CD14-positive monocyte (primary cell): ENCODE results near the gene STAM2. TPM values are rescaled to one million over a fixed set of nuclear protein-coding genes. Genes with fewer than 3 reads are reported as not detected.

ENCODE experiments used
- DNase-seq, 3 donors: peaks; one replicate each; pipeline ENCODE4 v3.0.0-alpha.2; 2011 to 2022
- H2AFZ ChIP-seq: 2 replicates; pipeline ENCODE4 v1.6.0; 2012; ENCODE audit warnings: mild to moderate bottlenecking, low read depth, low read length, inconsistent platforms; ENCODE audit not compliant: insufficient read depth, poor library complexity, severe bottlenecking
- H3K27ac ChIP-seq, 2 donors: 1 replicate in 1 of 2; 2 replicates in 1 of 2; pipeline ENCODE4 v1.5.1; 2012 to 2013; ENCODE audit warnings: low read length in 2 of 2, control low read depth in 1 of 2, inconsistent platforms in 1 of 2, low read depth in 1 of 2, mild to moderate bottlenecking in 1 of 2
- H3K27me3 ChIP-seq, 2 donors: one replicate each; pipeline versions ENCODE4 v1.6.0 to v1.6.1; 2011 to 2013; ENCODE audit warnings: low read length in 2 of 2; ENCODE audit not compliant: control insufficient read depth in 2 of 2, insufficient read depth in 2 of 2
- H3K36me3 ChIP-seq, 2 donors: replicated peaks in 1 of 2; 1 replicate in 1 of 2; 2 replicates in 1 of 2; pipeline versions ENCODE4 v1.5.1 to v1.6.1; 2012 to 2013; ENCODE audit warnings: low read length in 2 of 2, control low read depth in 1 of 2, inconsistent platforms in 1 of 2, mild to moderate bottlenecking in 1 of 2; ENCODE audit not compliant: insufficient read depth in 2 of 2, control insufficient read depth in 1 of 2
- H3K4me1 ChIP-seq, 2 donors: 1 replicate in 1 of 2; 2 replicates in 1 of 2; pipeline versions ENCODE4 v1.5.1 to v1.6.1; 2012 to 2013; ENCODE audit warnings: low read length in 2 of 2, control low read depth in 1 of 2, inconsistent platforms in 1 of 2, mild to moderate bottlenecking in 1 of 2, moderate library complexity in 1 of 2; ENCODE audit not compliant: insufficient read depth in 2 of 2, control insufficient read depth in 1 of 2
- H3K4me2 ChIP-seq: replicated peaks from 2 replicates; pipeline ENCODE3; 2012; ENCODE audit warnings: low read length, moderate library complexity, mild to moderate bottlenecking; ENCODE audit not compliant: poor library complexity, severe bottlenecking; ENCODE audit errors: extremely low read depth
- H3K4me3 ChIP-seq, 3 experiments: fragments of 200-600 bp in 1 of 3; sonication (generic) in 1 of 3; replicated peaks in 1 of 3; 1 replicate in 2 of 3; 2 replicates in 1 of 3; pipeline ENCODE4 v1.5.1; 2011 to 2013; ENCODE audit warnings: low read length in 3 of 3, mild to moderate bottlenecking in 3 of 3, control low read depth in 2 of 3, low read depth in 2 of 3, inconsistent platforms in 1 of 3, moderate library complexity in 1 of 3
- H3K79me2 ChIP-seq: 2 replicates; pipeline ENCODE4 v1.6.0; 2012; ENCODE audit warnings: mild to moderate bottlenecking, control low read depth, inconsistent platforms, low read length, moderate library complexity; ENCODE audit not compliant: insufficient read depth
- H3K9ac ChIP-seq: 2 replicates; pipeline ENCODE4 v1.6.0; 2017; ENCODE audit warnings: low read length, mild to moderate bottlenecking; ENCODE audit not compliant: insufficient read depth, poor library complexity, severe bottlenecking
- H3K9me3 ChIP-seq, 2 donors: replicated peaks in 1 of 2; 1 replicate in 1 of 2; 2 replicates in 1 of 2; pipeline versions ENCODE4 v1.5.1 to v1.6.1; 2012 to 2013; ENCODE audit warnings: low read length in 2 of 2, control low read depth in 1 of 2; ENCODE audit not compliant: control insufficient read depth in 1 of 2, insufficient read depth in 1 of 2
- H4K20me1 ChIP-seq: 2 replicates; pipeline ENCODE4 v1.6.0; 2012; ENCODE audit warnings: mild to moderate bottlenecking, low read length, control low read depth, moderate library complexity; ENCODE audit not compliant: insufficient read depth
- H3K27ac Mint-ChIP-seq, 7 donors: one replicate each; pipeline ENCODE4 v1.8.0; 2020; ENCODE audit warnings: mild to moderate bottlenecking in 7 of 7, mixed read lengths in 7 of 7, moderate library complexity in 6 of 7, inconsistent platforms in 2 of 7
- H3K27me3 Mint-ChIP-seq, 3 donors: one replicate each; pipeline ENCODE4 v1.8.0; 2021 to 2022; ENCODE audit warnings: low read depth in 3 of 3, mild to moderate bottlenecking in 3 of 3, mixed read lengths in 3 of 3, moderate library complexity in 3 of 3, inconsistent platforms in 1 of 3
- H3K36me3 Mint-ChIP-seq, 2 donors: one replicate each; pipeline ENCODE4 v1.8.0; 2020; ENCODE audit warnings: mixed read lengths in 2 of 2, inconsistent platforms in 1 of 2, mild to moderate bottlenecking in 1 of 2
- H3K4me1 Mint-ChIP-seq: one replicate; pipeline ENCODE4 v1.8.0; 2020; ENCODE audit warnings: mild to moderate bottlenecking, mixed read lengths
- H3K4me3 Mint-ChIP-seq, 2 donors: one replicate each; pipeline ENCODE4 v1.8.0; 2020; ENCODE audit warnings: mild to moderate bottlenecking in 2 of 2, mixed read lengths in 2 of 2, moderate library complexity in 1 of 2
- H3K9me3 Mint-ChIP-seq, 7 donors: one replicate each; pipeline ENCODE4 v1.8.0; 2020 to 2022; ENCODE audit warnings: mixed read lengths in 7 of 7, mild to moderate bottlenecking in 6 of 7, moderate library complexity in 6 of 7, inconsistent platforms in 2 of 7
- WGBS: methylation state at CpG from one replicate; pipeline ENCODE4 v1.1.5; 2013; ENCODE audit warnings: missing lambda C conversion rate; ENCODE audit not compliant: insufficient coverage; 5-methylcytosine and 5-hydroxymethylcytosine counted together
- intact Hi-C, 2 donors: fragments of 100-400 bp; cut with micrococcal nuclease; formaldehyde crosslinking; loops; one replicate each; pipeline versions ENCODE4 v1.15.0 to v1.15.1; 2023
- polyA plus RNA-seq, 3 donors: library from polyadenylated mRNA; depleted of rRNA in 1 of 3; unstranded in 2 of 3; stranded (reverse) in 1 of 3; fragments of 300-500 nt in 2 of 3; fragments of >200 nt in 1 of 3; fragmentation: Illumina TruSeq in 2 of 3; gene quantifications; 1 replicate in 2 of 3; 2 replicates in 1 of 3; pipeline ENCODE4 v1.2.3, GENCODE V29; 2012 to 2021
- TF ChIP-seq, protein P1 (sequence below): fragments of 200-600 bp; IDR thresholded peaks from one replicate; pipeline ENCODE4 v1.8.0; 2022; ENCODE audit warnings: antibody characterized with exemption, mild to moderate bottlenecking

Gene STAM2
- polyA plus RNA-seq, 3 donors: 6.9 to 12.6 (median 8.2) TPM

DNA sequence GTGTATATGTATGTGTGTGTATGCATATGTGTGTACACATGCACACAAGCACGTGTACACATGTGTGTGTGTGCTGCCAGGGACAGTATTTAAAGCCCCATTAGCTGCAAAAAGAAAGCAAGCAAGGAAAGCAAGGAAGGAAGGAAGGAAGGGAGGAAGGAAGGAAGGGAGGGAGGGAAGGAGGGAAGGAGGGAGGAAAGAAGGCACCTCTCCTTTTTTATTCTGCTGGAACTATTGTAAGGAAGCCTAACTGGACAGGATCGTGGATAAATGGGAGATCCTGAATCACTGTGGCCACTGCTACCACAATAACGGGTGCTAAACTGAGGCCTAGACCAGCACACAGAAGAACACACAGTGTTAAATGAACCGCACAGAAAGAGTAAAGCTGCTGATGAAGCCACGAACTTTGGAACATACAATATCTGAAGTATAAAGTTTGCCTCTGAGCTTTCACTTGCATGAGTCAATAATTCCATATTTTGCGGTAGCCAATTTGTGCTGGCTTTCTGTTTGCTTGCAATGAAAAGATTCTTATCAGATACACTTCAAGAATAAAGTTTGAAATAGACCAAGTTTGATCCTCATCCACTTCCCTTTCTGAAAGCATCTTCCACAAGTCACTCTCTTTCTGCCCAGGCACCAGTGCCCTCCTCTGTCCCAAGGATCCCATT is 92.2 kb downstream of the STAM2 start:
- Mint-ChIP-seq H3K36me3 (peaks cover 5% of the 10 kb centered on the region in 2 donors), H3K27ac (no peak overlapping the region), H3K4me1 (peaks cover 10% of the 10 kb centered on the region), H3K27me3 (no peaks in the 10 kb centered on the region), H3K4me3 (no peak overlapping the region), H3K9me3 (peaks cover 0 to 2% (median 0%) of the 10 kb centered on the region in 7 donors)
- no peak overlapping the region for H3K9ac ChIP-seq
- H3K4me1 ChIP-seq: peaks cover 0 to 9% of the 10 kb centered on the region in 2 donors
- no peaks in the 10 kb centered on the region for H3K36me3 ChIP-seq
- H3K4me3 ChIP-seq: no peak overlapping the region
- DNase-seq: no peak
- WGBS: 83% methylated on average over 5 of the region's 6 CpGs
- H3K27me3 ChIP-seq: no peaks in the 10 kb centered on the region
- no peaks in the 10 kb centered on the region for H3K9me3 ChIP-seq
- no peak overlapping the region for H3K27ac ChIP-seq
- intact Hi-C loops: no loop called here
- no peak overlapping the region for H2AFZ ChIP-seq
- H4K20me1 ChIP-seq: no peaks in the 10 kb centered on the region
- H3K4me2 ChIP-seq: no peak overlapping the region
- TF ChIP-seq, protein P1, sequence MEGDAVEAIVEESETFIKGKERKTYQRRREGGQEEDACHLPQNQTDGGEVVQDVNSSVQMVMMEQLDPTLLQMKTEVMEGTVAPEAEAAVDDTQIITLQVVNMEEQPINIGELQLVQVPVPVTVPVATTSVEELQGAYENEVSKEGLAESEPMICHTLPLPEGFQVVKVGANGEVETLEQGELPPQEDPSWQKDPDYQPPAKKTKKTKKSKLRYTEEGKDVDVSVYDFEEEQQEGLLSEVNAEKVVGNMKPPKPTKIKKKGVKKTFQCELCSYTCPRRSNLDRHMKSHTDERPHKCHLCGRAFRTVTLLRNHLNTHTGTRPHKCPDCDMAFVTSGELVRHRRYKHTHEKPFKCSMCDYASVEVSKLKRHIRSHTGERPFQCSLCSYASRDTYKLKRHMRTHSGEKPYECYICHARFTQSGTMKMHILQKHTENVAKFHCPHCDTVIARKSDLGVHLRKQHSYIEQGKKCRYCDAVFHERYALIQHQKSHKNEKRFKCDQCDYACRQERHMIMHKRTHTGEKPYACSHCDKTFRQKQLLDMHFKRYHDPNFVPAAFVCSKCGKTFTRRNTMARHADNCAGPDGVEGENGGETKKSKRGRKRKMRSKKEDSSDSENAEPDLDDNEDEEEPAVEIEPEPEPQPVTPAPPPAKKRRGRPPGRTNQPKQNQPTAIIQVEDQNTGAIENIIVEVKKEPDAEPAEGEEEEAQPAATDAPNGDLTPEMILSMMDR: no peak
- no peaks in the 10 kb centered on the region for H3K79me2 ChIP-seq

DNA sequence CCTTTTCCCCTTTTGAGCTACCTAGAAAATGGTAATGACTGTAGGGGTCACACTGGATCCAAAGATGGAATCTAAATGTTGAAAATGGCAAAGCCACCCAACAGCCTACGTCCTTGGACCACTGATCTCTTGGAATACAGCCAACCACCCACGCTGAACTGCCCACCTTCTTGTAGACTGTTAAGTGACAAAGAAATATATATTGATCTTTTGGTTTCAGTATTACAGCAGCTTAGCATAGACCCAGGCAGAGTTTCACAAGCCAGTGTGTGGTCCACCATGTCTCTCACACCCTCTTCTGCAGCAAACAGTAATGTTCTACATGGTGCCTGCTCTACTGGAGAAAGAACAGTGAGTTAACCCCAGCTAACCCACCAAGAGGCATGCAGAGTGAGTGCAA is 96.9 kb downstream of the STAM2 start:
- peaks cover 5 to 9% of the 10 kb centered on the region in 2 donors for H3K36me3 Mint-ChIP-seq
- no peak for DNase-seq
- no peaks in the 10 kb centered on the region for H3K4me1 Mint-ChIP-seq
- Histone ChIP-seq H3K79me2 (no peaks in the 10 kb centered on the region), H3K36me3 (no peaks in the 10 kb centered on the region), H3K9ac (no peak overlapping the region), H3K4me3 (no peak overlapping the region), H4K20me1 (no peaks in the 10 kb centered on the region), H3K9me3 (no peaks in the 10 kb centered on the region), H3K27me3 (no peaks in the 10 kb centered on the region), H3K27ac (no peak overlapping the region), H2AFZ (no peak overlapping the region), H3K4me1 (no peaks in the 10 kb centered on the region), H3K4me2 (no peak overlapping the region)
- WGBS: no CpG with 5 or more reads among the region's 2 CpGs
- H3K9me3 Mint-ChIP-seq: peaks cover 0 to 2% (median 0%) of the 10 kb centered on the region in 7 donors
- H3K27me3 Mint-ChIP-seq: peaks cover 0 to 2% (median 0%) of the 10 kb centered on the region in 3 donors
- intact Hi-C loops: no loop called here
- no peak overlapping the region for H3K4me3 Mint-ChIP-seq
- H3K27ac Mint-ChIP-seq: no peak overlapping the region
- TF ChIP-seq, protein P1: no peak
